Measurements from ENCODE around the gene LEPROT. TPM values are rescaled to one million over a fixed set of nuclear protein-coding genes. Genes with fewer than 3 reads are reported as not detected.

LEPROT gene
- total RNA-seq, 1 experiment from 2014 or later: 63.1 TPM

GRCh38 chr1:65469126-65469888 is 48.8 kb downstream of the LEPROT start:
- BruUV-seq (replicated peaks): no TSS peak
- Mint-ChIP-seq H3K36me3 (ENCODE audit: insufficient read depth, unreplicated experiment) (no peaks in the 10 kb centered on the region), H3K27ac (ENCODE audit: low read depth, unreplicated experiment) (no peak overlapping the region), H3K4me1 (ENCODE audit: insufficient read depth, unreplicated experiment) (no peaks in the 10 kb centered on the region), H3K4me3 (ENCODE audit: unreplicated experiment) (no peak overlapping the region), H3K27me3 (ENCODE audit: insufficient read depth, unreplicated experiment) (no peaks in the 10 kb centered on the region), H3K9me3 (ENCODE audit: unreplicated experiment) (peaks cover 16% of the 10 kb centered on the region)
- no peak for TF ChIP-seq CTCF (IDR thresholded peaks at IDR 0.05; ENCODE audit: unreplicated experiment)
- DNase-seq (ENCODE audit: unreplicated experiment): no peak
- ChIA-PET CTCF (interaction anchor here (0.5 to 4.3 kb wide), 7 partner anchors 10 to 1557 kb away, joined by 3 to 38 read pairs (median 4); no protein-coding TSS in a partner anchor), POLR2A (interaction anchor here (0.8 to 0.9 kb wide), 2 partner anchors 11 kb away, joined by 3 read pairs; no protein-coding TSS in a partner anchor)
- intact Hi-C loops (cut with micrococcal nuclease): no loop called here

- CTCF ChIA-PET: interaction anchor here (4.3 kb wide), 1 partner anchor 11 kb away, joined by 38 read pairs; no protein-coding TSS in a partner anchor
- no peak overlapping the region for H3K27ac Mint-ChIP-seq (ENCODE audit: low read depth, unreplicated experiment)
- no peak for TF ChIP-seq CTCF (IDR thresholded peaks at IDR 0.05; ENCODE audit: unreplicated experiment)
- H3K27me3 Mint-ChIP-seq (ENCODE audit: insufficient read depth, unreplicated experiment): no peaks in the 10 kb centered on the region
- H3K4me3 Mint-ChIP-seq (ENCODE audit: unreplicated experiment): no peak overlapping the region
- H3K4me1 Mint-ChIP-seq (ENCODE audit: insufficient read depth, unreplicated experiment): no peaks in the 10 kb centered on the region
- intact Hi-C loops (cut with micrococcal nuclease): no loop called here
- POLR2A ChIA-PET: interaction anchor here (0.8 to 0.9 kb wide), 2 partner anchors 10 to 12 kb away, joined by 3 read pairs; no protein-coding TSS in a partner anchor
- no peaks in the 10 kb centered on the region for H3K36me3 Mint-ChIP-seq (ENCODE audit: insufficient read depth, unreplicated experiment)
- DNase-seq (ENCODE audit: unreplicated experiment): no peak
- H3K9me3 Mint-ChIP-seq (ENCODE audit: unreplicated experiment): peaks cover 11% of the 10 kb centered on the region
- no TSS peak for BruUV-seq (replicated peaks)
Observed at GRCh38 chr1:65469889-65470340, 49.4 kb downstream of the LEPROT start.

GRCh38 chr1:65470766-65471165 is 50.3 kb downstream of the LEPROT start:
- Mint-ChIP-seq H3K27ac (ENCODE audit: low read depth, unreplicated experiment) (peak overlapping the region; percentile 46), H3K36me3 (ENCODE audit: insufficient read depth, unreplicated experiment) (no peaks in the 10 kb centered on the region), H3K27me3 (ENCODE audit: insufficient read depth, unreplicated experiment) (no peaks in the 10 kb centered on the region), H3K9me3 (ENCODE audit: unreplicated experiment) (peaks cover 7% of the 10 kb centered on the region), H3K4me1 (ENCODE audit: insufficient read depth, unreplicated experiment) (no peaks in the 10 kb centered on the region), H3K4me3 (ENCODE audit: unreplicated experiment) (no peak overlapping the region)
- DNase-seq (ENCODE audit: unreplicated experiment): no peak
- BruUV-seq (replicated peaks): no TSS peak
- POLR2A ChIA-PET: no interaction called here
- CTCF ChIA-PET: interaction anchor here (4.3 kb wide), 1 partner anchor 12 kb away, joined by 38 read pairs; no protein-coding TSS in a partner anchor
- TF ChIP-seq CTCF (IDR thresholded peaks at IDR 0.05; ENCODE audit: unreplicated experiment): no peak
- intact Hi-C loops (cut with micrococcal nuclease): no loop called here

GRCh38 chr1:65471213-65471833 is 50.9 kb downstream of the LEPROT start:
- no peaks in the 10 kb centered on the region for H3K36me3 Mint-ChIP-seq (ENCODE audit: insufficient read depth, unreplicated experiment)
- H3K27ac Mint-ChIP-seq (ENCODE audit: low read depth, unreplicated experiment): peak overlapping the region; percentile 46
- H3K4me3 Mint-ChIP-seq (ENCODE audit: unreplicated experiment): no peak overlapping the region
- no TSS peak for BruUV-seq (replicated peaks)
- no peaks in the 10 kb centered on the region for H3K27me3 Mint-ChIP-seq (ENCODE audit: insufficient read depth, unreplicated experiment)
- TF ChIP-seq CTCF (IDR thresholded peaks at IDR 0.05; ENCODE audit: unreplicated experiment): no peak
- H3K4me1 Mint-ChIP-seq (ENCODE audit: insufficient read depth, unreplicated experiment): no peaks in the 10 kb centered on the region
- no peak for DNase-seq (ENCODE audit: unreplicated experiment)
- ChIA-PET CTCF (interaction anchor here (4.3 kb wide), 1 partner anchor 12 kb away, joined by 38 read pairs; no protein-coding TSS in a partner anchor), POLR2A (no interaction called here)
- intact Hi-C loops (cut with micrococcal nuclease): no loop called here
- H3K9me3 Mint-ChIP-seq (ENCODE audit: unreplicated experiment): peaks cover 7% of the 10 kb centered on the region
